GM18508 (cell line): Measurements from ENCODE around the gene HSPA4.

Experiments used
- ATAC-seq: cut with Tn5 transposase; IDR thresholded peaks from one replicate; pipeline ENCODE4 v1.9.1; 2021; ENCODE audit warnings: moderate number of reproducible peaks; ENCODE audit not compliant: insufficient read depth, unreplicated experiment

HSPA4 gene

GRCh38 chr5:133048993-133049725, 2.7 kb upstream of the HSPA4 start:
- no peak for ATAC-seq

- ATAC-seq = no peak
Measured at GRCh38 chr5:133049726-133050048, 2.1 kb upstream of the HSPA4 start.

GRCh38 chr5:133050521-133050920, 1.3 kb upstream of the HSPA4 start:
- ATAC-seq = no peak

GRCh38 chr5:133051061-133051541, 712 bp upstream of the HSPA4 start:
- no peak for ATAC-seq

GRCh38 chr5:133052317-133053175, 733 bp downstream of the HSPA4 start:
- peak; percentile 13 for ATAC-seq

GRCh38 chr5:133053448-133053847, 1.6 kb downstream of the HSPA4 start:
- no peak for ATAC-seq

GRCh38 chr5:133054697-133055471, 3.1 kb downstream of the HSPA4 start:
- no peak for ATAC-seq

- no peak for ATAC-seq
Measured at GRCh38 chr5:133056891-133057290, 5.1 kb downstream of the HSPA4 start.

- no peak for ATAC-seq
Measured at GRCh38 chr5:133059621-133060020, 7.8 kb downstream of the HSPA4 start.

- no peak for ATAC-seq
Measured at GRCh38 chr5:133062276-133062675, 10.5 kb downstream of the HSPA4 start.

- no peak for ATAC-seq
Measured at GRCh38 chr5:133063965-133064364, 12.2 kb downstream of the HSPA4 start.

- ATAC-seq = no peak
Measured at GRCh38 chr5:133065471-133065870, 13.7 kb downstream of the HSPA4 start.

- ATAC-seq = no peak
Measured at GRCh38 chr5:133066045-133066444, 14.2 kb downstream of the HSPA4 start.

- ATAC-seq = no peak
Measured at GRCh38 chr5:133072021-133072420, 20.2 kb downstream of the HSPA4 start.

- ATAC-seq = no peak
Measured at GRCh38 chr5:133075572-133076536, 24.0 kb downstream of the HSPA4 start.

GRCh38 chr5:133079048-133079447, 27.2 kb downstream of the HSPA4 start:
- no peak for ATAC-seq

- ATAC-seq = no peak
Measured at GRCh38 chr5:133081036-133081435, 29.2 kb downstream of the HSPA4 start.

GRCh38 chr5:133081703-133082102, 29.9 kb downstream of the HSPA4 start:
- no peak for ATAC-seq

GRCh38 chr5:133082128-133082527, 30.3 kb downstream of the HSPA4 start:
- ATAC-seq = no peak

- no peak for ATAC-seq
Measured at GRCh38 chr5:133083901-133084300, 32.1 kb downstream of the HSPA4 start.
